ENCODE data around the gene ATP8A1.

The ATP8A1 gene

GRCh38 chr4:42627885-42628646, 28.8 kb downstream of the ATP8A1 start:
- DNase-seq (ENCODE audit: low read depth in 2 of 2, low spot score in 1 of 2), result peak in 1 of 2 donors; percentile 21

DNA sequence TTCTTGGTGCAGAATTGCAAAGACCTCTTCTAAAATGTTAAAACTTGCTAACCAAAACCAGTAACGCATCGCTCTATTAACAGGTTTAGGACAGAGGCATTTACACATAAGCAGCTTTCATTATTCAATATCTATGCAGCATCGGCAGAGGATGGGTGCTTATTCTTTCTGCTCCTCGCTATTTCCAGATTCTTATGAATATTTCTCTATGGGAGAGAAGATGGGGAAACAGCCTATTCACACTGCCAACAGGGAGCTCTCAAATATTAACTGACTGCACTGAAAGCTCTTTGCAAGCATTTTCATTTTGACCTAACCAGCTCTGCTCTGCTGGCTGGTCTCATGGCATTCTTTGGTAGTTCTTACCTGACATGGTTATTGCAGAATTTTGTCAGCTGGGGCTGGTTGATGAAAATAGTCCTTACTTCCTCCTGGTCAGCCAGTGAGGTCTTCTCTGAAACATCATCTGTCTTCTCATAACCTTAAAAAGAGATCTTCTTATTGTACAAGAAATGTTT, 30.2 kb downstream of the ATP8A1 start:
- DNase-seq (ENCODE audit: low read depth in 2 of 2, low spot score in 1 of 2), result no peak

DNA sequence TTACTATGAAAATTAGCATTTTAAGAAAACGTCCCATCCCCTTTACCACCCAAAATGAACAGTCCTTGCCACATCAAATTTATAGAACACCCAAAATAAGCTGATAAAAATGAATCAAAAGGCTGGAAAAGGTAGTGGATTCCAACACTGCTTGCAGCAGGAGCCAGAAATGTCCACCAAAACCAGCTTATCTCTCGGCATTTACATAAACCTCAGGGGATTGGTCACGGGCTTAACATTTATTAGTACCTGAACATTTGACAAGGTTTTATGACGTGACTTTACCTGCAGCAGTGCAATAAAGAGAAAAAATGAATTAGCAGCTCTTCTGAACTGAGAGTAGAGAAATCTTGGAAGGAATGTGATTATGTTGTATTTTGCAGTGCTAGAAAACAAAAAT, 31.6 kb downstream of the ATP8A1 start:
- DNase-seq (ENCODE audit: low read depth in 2 of 2, low spot score in 1 of 2), result no peak

DNA sequence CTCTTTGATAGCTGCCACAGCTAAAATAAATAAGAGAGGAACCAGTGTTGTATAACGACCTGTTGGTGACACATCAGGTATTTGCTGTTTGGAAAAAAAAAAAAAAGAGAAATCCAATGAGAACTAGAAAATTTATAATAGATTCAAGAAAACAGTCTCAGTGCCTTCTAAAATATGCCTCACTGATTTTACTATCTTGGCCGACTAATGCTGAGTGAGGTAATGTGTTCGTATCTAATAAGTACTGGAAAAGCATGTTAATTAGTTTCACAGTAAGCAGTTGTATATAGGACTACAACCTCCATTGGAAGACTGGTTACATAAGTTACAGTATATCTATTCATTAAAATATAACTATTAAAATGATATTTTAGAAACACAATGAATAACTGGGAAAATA, 32.4 kb downstream of the ATP8A1 start:
- no peak for DNase-seq (ENCODE audit: low read depth in 2 of 2, low spot score in 1 of 2)

DNA sequence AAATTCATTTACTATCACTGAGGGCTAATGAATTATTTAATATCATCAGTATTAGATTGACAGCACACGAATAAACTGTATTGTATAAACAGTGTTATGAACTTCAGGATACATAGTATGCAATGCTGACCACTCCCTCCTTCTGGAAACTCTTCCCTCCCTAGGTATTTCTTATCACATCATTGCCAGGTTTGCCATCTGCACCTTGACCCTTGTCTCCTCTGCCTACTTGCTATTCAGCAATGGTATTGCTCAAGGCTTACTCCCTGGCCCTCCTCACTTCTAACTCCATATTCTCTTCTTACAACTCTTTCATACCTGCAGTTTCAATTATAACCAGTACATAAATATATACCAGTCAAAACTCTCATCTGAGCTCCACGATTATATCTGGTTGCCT, 38.9 kb downstream of the ATP8A1 start:
- DNase-seq (ENCODE audit: low read depth in 2 of 2, low spot score in 1 of 2), result no peak

DNA sequence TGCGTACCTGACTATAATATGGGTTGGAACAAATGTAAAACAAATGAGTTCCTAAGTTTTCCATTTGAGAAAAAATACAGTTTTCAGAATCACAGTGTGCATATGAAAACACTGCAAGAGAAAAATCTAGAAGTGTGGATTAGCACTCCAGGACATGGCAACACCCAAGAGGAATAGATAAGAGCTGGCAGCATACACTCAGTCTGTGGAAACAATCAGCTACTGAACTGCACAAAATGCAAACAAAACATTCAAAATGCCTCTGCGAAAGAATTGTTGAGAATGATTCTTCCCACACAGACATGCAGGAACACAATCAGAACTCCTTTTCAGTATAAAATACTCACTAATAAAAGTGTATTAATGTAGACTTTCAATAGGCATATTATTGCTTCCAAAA, 39.9 kb downstream of the ATP8A1 start:
- DNase-seq (ENCODE audit: low read depth in 2 of 2, low spot score in 1 of 2), result no peak

DNA sequence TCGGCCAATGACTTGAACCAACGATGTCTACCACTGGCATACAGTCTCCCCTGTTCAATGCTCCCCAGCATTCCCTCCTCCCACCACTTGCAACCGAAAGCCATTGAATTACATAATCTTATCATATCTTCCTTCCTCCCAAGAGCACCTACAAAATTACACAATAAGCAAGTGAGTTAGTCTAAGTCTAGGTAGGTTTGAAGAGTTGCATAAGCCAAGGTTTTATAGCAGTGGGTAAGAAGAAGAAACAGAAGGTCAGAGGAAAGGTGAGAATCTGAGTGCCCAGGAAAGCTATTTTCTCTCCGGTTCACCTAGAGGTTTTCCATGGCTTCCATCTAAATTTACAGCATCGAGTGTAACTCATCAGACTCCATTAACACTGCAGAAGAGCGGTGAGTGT, 40.3 kb downstream of the ATP8A1 start:
- no peak for DNase-seq (ENCODE audit: low read depth in 2 of 2, low spot score in 1 of 2)

GRCh38 chr4:42615131-42615763, 41.7 kb downstream of the ATP8A1 start:
- DNase-seq (ENCODE audit: low read depth in 2 of 2, low spot score in 1 of 2), result no peak

- DNase-seq (ENCODE audit: low read depth in 2 of 2, low spot score in 1 of 2), result no peak
Measured at GRCh38 chr4:42612898-42613297, 44.0 kb downstream of the ATP8A1 start.

- DNase-seq (ENCODE audit: low read depth in 2 of 2, low spot score in 1 of 2), result no peak
Measured at GRCh38 chr4:42610941-42611340, 46.0 kb downstream of the ATP8A1 start.

DNA sequence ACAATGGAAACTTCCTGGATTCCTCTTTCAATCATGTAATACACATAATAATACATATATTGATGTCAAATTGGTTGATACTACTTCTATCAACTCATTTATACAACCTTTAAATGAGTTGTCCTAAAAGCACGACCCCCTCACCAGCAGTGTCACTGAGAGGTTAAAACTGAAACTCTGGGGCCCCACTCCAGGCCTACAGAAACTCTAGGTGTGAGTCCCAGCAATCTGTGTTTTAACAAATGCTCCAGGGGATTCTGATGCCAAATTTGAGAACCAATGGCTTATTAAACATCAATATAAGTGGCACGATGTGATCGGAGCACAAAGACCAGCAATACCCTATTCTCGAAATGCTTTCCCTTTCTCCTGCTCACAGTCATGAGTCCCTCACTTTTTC, 47.9 kb downstream of the ATP8A1 start:
- DNase-seq (ENCODE audit: low read depth in 2 of 2, low spot score in 1 of 2), result no peak

DNA sequence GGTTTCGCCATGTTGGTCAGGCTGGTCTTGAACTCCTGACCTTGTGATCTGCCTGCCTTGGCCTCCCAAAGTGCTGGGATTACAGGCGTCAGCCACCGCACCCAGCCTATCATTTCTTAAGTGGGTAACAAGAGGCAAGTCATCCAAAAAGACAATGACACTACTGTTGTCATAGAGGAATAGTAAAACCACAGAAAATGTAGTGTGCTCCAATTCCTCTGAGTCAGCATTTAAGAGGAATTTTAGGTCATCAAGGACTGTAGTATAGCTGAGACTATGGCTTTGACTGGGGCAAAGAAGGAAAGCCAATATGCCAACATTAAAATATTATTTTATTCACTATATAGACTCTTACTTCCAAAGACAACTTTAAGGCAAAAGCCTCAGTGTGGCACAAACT, 48.4 kb downstream of the ATP8A1 start:
- no peak for DNase-seq (ENCODE audit: low read depth in 2 of 2, low spot score in 1 of 2)

DNA sequence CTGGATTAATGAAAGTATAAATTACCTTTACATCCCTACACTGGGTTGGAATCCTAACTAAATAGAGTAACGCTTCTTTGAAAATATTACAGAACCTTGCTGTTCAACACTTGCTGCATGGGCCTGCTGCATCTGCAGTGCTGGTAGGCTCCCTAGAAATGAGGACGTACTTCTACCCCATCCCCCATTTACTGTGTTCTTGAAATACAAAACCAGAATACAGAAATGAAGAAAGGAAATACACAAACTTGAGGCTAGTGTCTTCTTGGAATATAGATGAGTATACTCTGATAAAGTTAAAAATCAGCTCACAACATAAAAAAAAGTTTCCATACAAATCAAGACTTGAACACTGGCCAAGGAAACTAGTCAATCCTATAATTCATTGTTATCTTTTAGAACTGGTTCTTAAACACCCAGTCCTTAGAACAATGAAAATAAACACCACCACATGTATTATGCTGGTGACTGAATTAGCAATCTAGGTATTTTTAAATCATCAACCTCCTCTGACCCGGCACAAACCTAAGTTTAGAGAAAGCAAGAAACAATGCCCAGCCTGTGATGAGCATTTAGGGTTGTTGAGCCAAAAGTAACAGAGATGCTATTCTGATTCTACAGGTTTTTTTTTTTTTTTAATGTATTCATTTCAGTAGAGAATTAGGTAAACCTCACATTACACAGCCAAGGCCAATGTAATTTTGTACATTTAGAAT, 49.7 kb downstream of the ATP8A1 start:
- no peak for DNase-seq (ENCODE audit: low read depth in 2 of 2, low spot score in 1 of 2)

DNA sequence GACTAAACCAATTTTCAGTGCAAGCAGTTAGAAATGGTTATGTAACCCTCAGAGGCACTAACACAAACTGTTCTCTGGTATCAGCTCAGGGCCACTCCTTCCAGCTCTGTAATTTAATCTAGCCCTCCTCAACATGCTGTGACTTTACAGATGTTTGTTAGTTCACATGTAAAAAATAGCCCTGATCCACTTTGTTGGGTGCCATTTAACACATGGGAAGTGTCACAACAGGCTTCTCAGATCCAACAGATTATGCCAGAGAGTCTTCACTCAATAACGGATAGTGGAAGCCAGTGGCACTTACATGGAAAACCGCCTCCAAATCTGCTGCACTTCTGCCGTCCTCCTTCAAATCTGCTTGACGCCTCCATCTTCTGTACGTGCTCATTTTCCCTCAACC, 51.6 kb downstream of the ATP8A1 start:
- DNase-seq (ENCODE audit: low read depth in 2 of 2, low spot score in 1 of 2), result no peak

DNA sequence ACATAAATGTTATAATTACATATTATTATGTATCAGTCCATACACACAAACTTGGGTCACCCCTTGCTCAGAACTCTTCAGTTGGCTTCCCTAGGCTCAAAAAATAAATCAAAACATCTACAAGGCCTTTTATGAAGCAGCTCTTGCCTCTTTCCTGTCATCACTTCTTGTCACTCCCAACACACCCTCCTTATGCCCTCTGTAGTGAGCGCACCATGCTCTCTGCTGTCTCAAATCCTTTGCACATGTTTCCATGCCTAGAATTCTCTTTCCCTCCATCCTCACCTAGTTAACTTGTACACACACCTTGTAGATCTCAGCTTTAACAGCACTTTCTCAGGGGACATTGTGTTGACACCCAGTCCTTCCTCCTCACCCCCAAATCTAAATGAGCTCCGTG, 53.0 kb downstream of the ATP8A1 start:
- no peak for DNase-seq (ENCODE audit: low read depth in 2 of 2, low spot score in 1 of 2)

GRCh38 chr4:42600578-42600977, 56.3 kb downstream of the ATP8A1 start:
- no peak for DNase-seq (ENCODE audit: low read depth in 2 of 2, low spot score in 1 of 2)

DNA sequence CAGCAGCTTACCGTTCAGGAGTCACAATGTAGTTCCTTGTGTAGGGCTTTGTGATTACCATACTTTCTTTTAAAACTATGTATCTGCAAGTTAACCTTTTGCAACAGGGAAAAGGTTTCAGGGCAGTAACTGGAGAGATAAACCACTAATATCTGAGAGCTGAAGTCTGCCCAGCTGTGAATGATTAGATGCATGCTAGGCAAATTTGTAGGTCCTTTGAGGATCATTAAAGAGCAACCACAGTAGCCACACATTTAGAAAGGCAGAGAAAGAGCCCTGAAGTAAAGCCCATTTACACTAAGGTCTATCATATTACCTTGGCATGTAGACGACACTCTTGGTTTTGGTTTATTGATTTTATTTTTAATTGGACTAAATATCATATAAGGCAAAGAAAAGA, 60.0 kb downstream of the ATP8A1 start:
- no peak for DNase-seq (ENCODE audit: low read depth in 2 of 2, low spot score in 1 of 2)

- no peak for DNase-seq (ENCODE audit: low read depth in 2 of 2, low spot score in 1 of 2)
Measured at GRCh38 chr4:42594888-42595287, 62.0 kb downstream of the ATP8A1 start.

GRCh38 chr4:42588909-42589308, 68.0 kb downstream of the ATP8A1 start:
- no peak for DNase-seq (ENCODE audit: low read depth in 2 of 2, low spot score in 1 of 2)

- no peak for DNase-seq (ENCODE audit: low read depth in 2 of 2, low spot score in 1 of 2)
Measured at GRCh38 chr4:42586775-42587174, 70.1 kb downstream of the ATP8A1 start.

GRCh38 chr4:42579903-42580302, 77.0 kb downstream of the ATP8A1 start:
- no peak for DNase-seq (ENCODE audit: low read depth in 2 of 2, low spot score in 1 of 2)

GRCh38 chr4:42578187-42578586, 78.7 kb downstream of the ATP8A1 start:
- DNase-seq (ENCODE audit: low read depth in 2 of 2, low spot score in 1 of 2), result no peak
